T-helper 1 cell (primary cell): Measurements from ENCODE around the gene KXD1.
"Not testable (repeated sequence)": the region's sequence is repeated elsewhere in the genome, so short reads cannot be mapped to it uniquely, and the experiment has no call there.

ENCODE experiments used
- DNase-seq, 5 donors: peaks; one replicate each; pipeline ENCODE4 v3.0.0-alpha.2; 2012 to 2020

The KXD1 gene

GRCh38 chr19:18537431-18537830 is 20.2 kb upstream of the KXD1 start:
- no peak for DNase-seq

- DNase-seq: no peak
Measured at GRCh38 chr19:18538115-18538514, 19.6 kb upstream of the KXD1 start.

DNA sequence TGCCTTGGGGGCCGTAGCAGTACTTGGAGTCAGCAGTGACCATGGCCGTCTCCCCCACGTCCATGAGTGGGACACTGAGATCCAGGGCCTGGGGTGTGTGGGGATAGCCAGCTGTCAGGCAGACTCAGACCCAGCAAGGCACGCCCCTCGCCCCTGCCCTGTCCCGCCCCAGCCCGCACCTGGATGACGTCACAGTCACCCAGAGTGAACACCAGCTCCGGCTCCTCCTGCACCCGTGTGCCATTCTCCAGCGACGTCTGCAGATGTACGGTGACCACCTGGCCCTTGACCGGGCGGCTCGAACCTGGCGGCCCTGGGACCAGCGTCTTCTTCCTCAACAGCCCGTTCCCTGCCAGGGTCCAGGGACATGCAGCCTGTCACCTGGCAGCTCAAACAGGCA is 18.3 kb upstream of the KXD1 start:
- no peak for DNase-seq

DNA sequence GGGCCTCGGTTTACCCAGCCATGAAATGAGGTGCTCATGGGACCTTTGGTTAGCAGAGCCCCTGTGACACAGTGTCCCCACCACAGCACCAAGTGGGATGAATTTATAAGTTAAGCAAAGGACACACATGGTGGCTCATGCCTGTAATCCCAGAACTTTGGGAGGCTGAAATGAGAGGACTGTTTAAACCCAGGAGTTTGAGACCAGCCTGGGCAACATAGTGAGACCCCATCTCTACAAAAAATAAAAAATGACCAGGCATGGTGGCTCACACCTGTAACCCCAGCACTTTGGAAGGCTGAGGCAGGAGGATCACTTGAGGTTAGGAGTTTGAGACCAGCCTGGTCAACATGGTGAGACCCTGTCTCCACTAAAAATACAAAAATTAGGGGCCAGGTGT is 17.5 kb upstream of the KXD1 start:
- not testable (repeated sequence) for DNase-seq

- DNase-seq: no peak
Measured at GRCh38 chr19:18541258-18541991, 16.2 kb upstream of the KXD1 start.

DNA sequence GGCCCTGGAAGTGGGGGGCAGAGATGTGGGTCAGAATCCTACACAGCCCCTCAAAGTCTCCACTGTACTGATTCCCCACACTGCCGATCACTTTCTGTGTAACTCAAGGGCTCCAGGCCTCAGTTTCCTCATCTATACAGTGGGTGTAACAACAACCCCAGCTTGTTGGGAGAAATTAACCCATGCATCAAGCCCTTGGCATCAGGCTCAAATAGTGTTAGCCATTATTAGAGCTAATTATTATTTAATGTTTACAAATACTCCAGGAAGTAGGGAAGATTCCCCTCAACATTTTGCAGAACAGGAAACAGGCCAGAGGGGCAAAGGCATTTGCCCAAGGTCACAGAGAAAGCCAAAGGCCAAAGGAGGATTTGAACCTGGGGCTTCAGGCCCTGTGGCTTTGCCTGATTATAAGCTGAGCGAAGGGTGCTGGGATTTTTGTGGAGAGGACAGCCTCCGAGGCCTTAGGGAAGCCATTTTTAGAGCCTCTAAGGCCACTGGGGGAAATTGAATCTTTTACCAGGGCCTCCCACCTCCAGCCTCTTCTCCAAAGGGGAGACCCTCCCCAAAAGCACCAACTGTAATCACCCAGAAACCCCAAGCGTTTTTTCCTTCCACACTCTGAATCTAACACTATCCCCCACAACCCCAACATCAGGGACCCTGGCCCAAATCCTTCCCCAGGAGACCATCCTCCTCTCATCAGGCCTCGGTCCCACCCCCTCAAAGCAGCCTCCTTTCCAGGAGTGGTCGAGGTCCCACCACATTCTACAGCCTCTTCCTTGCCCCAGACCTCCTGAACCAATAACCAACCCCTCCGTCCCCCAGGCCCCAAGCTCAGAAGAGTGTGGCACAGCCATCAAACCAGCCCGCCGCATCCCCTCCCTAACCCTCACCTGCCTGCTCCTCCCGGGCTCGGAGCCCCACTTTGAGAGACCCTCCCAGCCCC is 15.4 kb upstream of the KXD1 start:
- no peak for DNase-seq

DNA sequence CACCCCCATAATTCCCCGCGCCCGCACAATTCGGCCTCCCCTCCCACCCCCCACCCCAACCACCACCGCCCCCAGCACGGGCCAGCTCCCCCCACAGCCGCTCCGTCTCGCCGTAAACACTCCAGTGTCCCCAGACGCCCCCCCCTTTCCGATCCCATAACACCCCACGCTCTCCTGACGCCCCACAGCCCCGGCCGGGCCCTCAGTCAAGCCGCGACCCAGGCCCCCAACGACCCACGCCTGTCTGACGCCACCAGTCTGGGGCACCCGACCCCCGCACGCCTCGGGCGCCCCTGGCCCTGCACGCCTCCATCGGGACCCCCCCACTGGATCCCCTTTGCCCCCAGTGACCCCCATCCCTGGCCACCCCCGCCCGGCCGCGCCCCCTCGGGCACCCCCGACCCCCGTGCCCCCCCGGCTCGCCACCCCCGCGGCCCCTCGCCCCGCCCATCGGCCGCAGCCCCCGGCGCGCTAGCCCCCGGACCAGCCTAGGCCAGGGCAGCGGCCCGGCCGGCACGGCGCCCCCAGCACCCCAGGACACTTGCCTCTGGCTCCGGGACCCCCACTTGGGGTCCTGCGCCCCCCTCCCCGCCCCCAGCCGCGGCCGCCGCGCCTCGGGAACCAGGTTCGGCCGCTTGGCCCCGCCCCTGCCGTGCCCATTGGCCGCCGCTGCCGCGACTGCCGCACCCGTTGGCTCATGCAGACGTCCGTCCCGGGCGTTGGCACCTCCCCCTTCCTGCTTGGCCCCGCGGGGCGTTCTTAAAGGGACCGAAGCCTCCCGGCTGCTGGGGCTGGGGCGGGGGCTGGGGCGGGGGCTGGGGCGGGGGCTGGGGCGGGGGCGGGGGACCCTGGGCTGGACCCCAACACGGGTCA is 14.5 kb upstream of the KXD1 start, which contains the start of gene FKBP8:
FKBP8 (minus strand) TSS at position 633 of the 873 bp plus-strand sequence. CDS start 1,603 bp downstream, outside the sequence.
- DNase-seq: peak; percentile 85 to 93 (median 90)

DNA sequence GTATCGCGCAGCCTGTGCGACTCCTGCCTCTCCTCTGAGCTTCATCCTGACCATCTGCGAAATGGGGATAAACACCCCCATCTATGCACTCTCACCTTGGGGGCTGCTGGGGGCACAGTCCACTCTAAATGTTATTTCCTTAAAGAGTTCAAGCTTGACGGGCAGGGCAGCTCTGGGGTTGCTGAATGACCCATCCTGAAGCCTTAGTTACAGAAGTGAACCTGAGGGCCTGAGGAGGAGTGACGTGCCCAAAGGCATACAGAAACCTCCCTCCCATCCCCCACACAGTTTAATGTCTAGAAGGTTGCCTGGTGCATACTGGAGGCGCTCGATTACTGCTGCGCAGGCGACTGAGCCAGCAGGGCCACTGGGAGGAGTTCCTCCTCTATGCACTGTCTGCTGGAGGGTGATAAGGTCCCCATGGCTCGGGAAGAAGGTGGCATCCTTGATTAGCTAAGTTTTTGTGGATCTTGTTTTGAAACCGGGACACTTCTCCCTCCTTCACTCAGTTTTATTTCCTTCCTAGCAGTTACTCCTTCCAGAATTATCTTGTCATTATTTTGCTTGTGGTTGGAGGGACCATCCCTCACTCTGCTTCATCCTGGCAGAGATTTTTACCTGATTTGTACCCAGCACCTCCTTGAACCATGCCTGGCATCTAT is 13.7 kb upstream of the KXD1 start:
- DNase-seq: peak; percentile 43 to 92 (median 67)

DNA sequence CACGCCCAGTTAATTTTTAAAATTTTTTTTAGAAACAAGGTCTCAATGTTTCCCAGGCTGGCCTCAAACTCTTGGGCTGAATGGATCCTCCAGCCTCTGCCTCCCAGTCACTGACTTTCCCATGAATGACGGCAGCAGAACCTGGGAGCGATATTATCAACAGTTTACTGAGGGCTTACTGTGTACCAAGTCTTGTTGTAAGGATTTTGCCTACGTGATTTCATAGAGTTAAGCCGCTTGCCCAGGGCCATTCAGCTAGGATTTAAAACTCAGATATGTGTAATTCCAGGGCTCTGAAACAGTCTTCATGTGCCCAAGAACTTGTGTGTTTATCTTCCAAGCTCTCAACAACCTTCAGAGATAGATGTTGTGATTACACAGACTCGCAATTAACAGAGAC is 6.0 kb upstream of the KXD1 start:
- DNase-seq: no peak

GRCh38 chr19:18558202-18558555 is 509 bp downstream of the KXD1 start:
- no peak for DNase-seq

DNA sequence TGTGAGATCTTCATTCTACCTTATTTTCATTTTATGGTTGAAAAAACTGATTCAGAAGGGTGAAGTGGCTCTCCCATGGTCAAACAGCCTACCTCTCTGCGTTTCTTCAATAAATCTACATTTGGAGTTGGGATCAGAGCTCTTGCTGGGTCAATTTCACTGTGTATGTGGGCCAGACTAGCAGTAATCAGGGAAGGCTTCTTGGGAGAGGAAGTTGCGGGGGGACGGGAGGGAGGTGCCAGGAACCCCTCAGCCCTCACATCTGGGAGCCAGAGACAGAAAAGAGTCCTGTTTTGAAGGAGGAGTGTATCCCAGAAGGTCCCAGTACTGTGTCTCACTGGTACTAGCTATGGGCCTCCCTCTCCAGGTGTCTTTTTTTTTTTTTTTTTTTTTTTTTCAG is 934 bp downstream of the KXD1 start:
- no peak for DNase-seq

- DNase-seq: no peak
Measured at GRCh38 chr19:18559685-18560084, 2.0 kb downstream of the KXD1 start.

- no peak for DNase-seq
Measured at GRCh38 chr19:18562086-18562485, 4.4 kb downstream of the KXD1 start.

DNA sequence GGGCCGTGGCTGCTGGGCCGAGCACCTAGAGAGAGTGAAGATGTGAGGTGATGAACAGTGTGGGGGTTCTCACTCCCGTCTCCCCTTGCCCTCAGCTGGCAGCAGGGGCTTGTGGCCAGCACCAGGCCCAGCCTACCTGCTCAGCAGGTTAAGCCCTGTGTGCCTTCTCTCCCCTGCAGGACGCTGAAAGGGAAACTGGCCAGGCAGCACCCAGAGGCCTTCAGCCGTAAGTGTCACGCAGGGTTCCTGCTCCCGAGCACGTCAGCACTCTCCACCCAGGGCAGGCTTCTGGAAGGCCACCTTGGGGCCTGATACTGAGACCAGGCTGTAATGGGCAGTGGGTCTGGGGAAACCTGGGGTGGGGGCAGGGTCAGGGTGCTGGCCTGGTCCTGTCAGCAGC is 9.3 kb downstream of the KXD1 start:
- DNase-seq: no peak

DNA sequence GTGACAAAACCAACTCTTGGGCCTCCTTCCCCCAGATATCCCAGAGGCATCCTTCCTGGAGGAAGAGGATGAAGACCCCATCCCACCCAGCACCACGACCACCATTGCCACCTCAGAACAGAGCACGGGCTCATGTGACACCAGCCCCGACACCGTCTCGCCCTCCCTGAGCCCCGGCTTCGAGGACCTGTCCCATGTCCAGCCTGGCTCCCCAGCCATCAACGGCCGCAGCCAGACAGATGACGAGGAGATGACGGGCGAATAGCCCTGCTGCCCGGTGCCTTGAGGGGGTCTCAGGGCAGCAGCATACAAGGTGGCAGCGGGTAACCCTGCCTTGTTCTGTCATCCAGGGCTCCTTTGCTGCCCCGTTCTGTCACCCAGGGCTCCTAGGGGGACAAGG is 10.7 kb downstream of the KXD1 start:
- no peak for DNase-seq

DNA sequence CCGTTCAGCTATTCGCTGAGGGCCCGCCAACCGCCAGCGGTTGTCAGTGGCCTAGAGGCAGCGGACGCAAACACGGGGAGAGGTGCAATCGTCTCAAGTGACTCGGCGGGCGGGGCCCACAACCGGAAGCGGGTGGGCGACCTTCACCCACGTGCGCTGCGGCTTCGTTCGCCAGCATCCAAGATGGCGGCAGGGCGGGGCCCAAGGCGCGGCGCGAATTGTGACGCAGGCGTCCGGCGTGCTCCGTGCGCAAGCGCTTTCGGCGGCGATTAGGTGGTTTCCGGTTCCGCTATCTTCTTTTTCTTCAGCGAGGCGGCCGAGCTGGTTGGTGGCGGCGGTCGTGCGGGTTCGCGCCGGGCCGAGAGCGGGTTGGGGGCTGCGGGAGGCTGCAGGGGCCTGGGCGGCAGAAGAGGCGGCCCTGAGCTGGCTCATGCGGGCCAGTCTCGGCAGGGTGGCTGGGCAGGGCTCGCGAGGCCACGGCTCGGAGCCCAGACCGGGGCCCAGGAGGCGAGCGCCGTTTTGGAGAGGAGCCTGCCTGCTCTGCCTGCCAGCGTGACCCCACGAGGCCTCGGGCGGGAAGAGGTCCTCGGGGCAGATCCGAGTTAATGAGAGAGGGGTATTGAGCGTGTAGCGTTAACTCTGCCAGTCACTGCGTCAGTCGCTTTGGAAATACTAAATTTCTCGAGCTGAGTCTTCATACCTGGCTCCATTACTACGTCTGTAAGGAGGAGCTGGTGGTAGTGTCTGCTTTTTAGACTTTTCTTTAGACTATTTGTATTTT is 14.1 kb downstream of the KXD1 start, which contains the start of gene UBA52:
UBA52 (plus strand) TSS at position 294 of the 781 bp plus-strand sequence. CDS start 1,444 bp downstream, outside the sequence.
- DNase-seq: peak; percentile 96 to 98 (median 98)

DNA sequence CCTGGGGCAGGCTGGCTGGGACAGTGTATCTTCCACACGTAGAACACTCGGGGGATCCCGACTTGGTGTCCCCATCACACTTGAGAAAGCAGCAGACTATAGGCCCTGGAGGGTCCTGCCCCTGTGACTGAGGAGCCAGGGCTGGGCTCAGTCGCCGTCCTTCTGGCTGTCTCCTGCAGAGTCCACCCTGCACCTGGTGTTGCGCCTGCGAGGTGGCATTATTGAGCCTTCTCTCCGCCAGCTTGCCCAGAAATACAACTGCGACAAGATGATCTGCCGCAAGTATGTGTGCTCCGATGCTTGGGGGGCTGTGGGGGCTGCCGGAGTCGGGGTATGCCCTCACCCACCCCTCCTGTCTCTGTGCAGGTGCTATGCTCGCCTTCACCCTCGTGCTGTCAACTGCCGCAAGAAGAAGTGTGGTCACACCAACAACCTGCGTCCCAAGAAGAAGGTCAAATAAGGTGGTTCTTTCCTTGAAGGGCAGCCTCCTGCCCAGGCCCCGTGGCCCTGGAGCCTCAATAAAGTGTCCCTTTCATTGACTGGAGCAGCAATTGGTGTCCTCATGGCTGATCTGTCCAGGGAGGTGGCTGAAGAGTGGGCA is 17.1 kb downstream of the KXD1 start:
- no peak for DNase-seq

GRCh38 chr19:18576383-18576782 is 18.7 kb downstream of the KXD1 start:
- no peak for DNase-seq

DNA sequence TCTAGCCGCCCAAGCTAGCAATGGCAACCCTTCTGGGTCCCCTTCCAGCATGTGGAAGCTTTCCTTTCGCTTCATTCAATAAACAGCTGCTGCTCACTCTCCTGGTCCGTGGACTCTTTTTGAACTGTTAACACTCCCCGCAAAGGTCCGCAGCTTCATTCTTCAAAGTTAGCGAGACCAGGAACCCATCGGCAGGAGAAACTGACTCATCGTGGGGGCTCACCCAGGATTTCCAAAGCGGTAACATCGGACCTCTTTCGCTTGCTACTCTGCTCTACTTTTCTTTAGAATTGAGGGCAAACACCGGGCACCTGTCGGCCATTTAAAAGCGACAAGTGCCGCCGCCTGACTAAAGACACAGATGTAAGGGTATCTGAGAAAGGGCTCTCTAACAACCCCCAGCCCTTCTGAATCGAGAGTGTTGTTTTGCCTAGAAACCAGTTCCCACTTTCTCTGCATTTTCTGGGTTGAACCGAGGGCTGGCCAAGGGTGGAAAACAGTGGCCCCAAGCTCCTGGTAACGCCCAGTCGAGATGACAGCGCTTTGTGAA is 19.8 kb downstream of the KXD1 start:
- DNase-seq: no peak

DNA sequence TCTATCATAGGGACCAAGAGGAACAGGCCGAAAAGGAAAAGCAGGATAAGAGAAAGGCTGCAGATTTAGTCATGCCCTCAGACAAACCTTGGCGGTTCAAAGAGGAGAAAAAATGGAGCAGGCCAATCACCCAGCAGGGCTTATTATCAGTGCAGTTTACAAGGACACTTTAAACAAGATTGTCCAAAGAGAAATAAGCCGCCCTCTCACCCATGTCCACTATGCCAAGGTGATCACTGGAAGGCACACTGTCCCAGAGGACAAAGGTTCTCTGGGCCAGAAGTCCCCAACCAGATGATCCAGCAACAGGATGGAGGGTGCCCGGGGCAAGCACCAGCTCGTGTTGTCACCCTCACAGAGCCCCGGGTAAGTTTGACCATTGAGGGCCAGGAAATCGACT is 22.6 kb downstream of the KXD1 start:
- DNase-seq: no peak

GRCh38 chr19:18586306-18586705 is 28.6 kb downstream of the KXD1 start:
- no peak for DNase-seq
